A673 (cell line): ENCODE data around the gene TBPL1. TPM values are rescaled to one million over a fixed set of nuclear protein-coding genes. Genes with fewer than 3 reads are reported as not detected.
"Not testable (repeated sequence)": the region's sequence is repeated elsewhere in the genome, so short reads cannot be mapped to it uniquely, and the experiment has no call there.

Experiments used
- BruUV-seq: library from RNA; stranded (reverse); fragments of 400-500 nt; replicated peaks from 2 replicates; lab custom pipeline; 2021; lab: Mats Ljungman, UMichigan
- CTCF ChIA-PET: fragments of 300-600 bp; sonication (Branson Sonifier 250); formaldehyde crosslinking; loops from one replicate; lab custom pipeline; 2022; ENCODE audit warnings: antibody characterized with exemption; lab: Charles Lee
- POLR2A ChIA-PET: fragments of 300-600 bp; sonication (Branson Sonifier 250); formaldehyde crosslinking; loops from one replicate; lab custom pipeline; 2022; ENCODE audit warnings: antibody characterized with exemption; ENCODE audit not compliant: low non-redundant PET; lab: Charles Lee
- DNase-seq: peaks from one replicate; pipeline ENCODE4 v3.0.0-alpha.2; 2015; ENCODE audit warnings: low spot score
- H3K27ac ChIP-seq: fragments of 200-600 bp; sonication (generic); 2 replicates; pipeline ENCODE4 v1.5.1; 2016; ENCODE audit warnings: mixed run types, low read depth, mild to moderate bottlenecking, mixed read lengths, antibody characterized with exemption, low read length; ENCODE audit not compliant: poor library complexity, severe bottlenecking
- H3K27me3 ChIP-seq: fragments of 200-600 bp; sonication (generic); replicated peaks from 2 replicates; pipeline ENCODE4 v1.6.1; 2017; ENCODE audit warnings: mixed run types, low read depth, mild to moderate bottlenecking, mixed read lengths, antibody characterized with exemption, low read length; ENCODE audit not compliant: insufficient read depth, poor library complexity
- H3K36me3 ChIP-seq: fragments of 200-600 bp; sonication (generic); 2 replicates; pipeline ENCODE4 v1.6.1; 2016; ENCODE audit warnings: mixed run types, mild to moderate bottlenecking, mixed read lengths, antibody characterized with exemption, low read length; ENCODE audit not compliant: insufficient read depth, poor library complexity, severe bottlenecking
- H3K4me1 ChIP-seq: fragments of 200-600 bp; sonication (generic); 2 replicates; pipeline ENCODE4 v1.6.1; 2017; ENCODE audit warnings: mixed run types, mild to moderate bottlenecking, mixed read lengths, antibody characterized with exemption, low read length; ENCODE audit not compliant: insufficient read depth, poor library complexity, severe bottlenecking
- H3K4me3 ChIP-seq: fragments of 200-600 bp; sonication (generic); 2 replicates; pipeline ENCODE4 v1.5.1; 2016; ENCODE audit warnings: low read depth, mixed run types, mild to moderate bottlenecking, mixed read lengths, low read length; ENCODE audit not compliant: poor library complexity, severe bottlenecking
- H3K9me3 ChIP-seq: fragments of 200-600 bp; sonication (generic); 2 replicates; pipeline ENCODE4 v1.6.1; 2016; ENCODE audit warnings: mixed run types, low read depth, mild to moderate bottlenecking, mixed read lengths, antibody characterized with exemption, low read length; ENCODE audit not compliant: poor library complexity, severe bottlenecking
- CTCF ChIP-seq: fragments of 300-800, 200-600 bp; sonication (generic); conservative IDR thresholded peaks from 2 replicates; pipeline ENCODE4 v1.5.1; 2017; ENCODE audit warnings: low read depth, mild to moderate bottlenecking, antibody characterized with exemption, low read length, moderate library complexity, mixed read lengths
- EZH2 ChIP-seq: fragments of 200-600 bp; sonication (generic); IDR thresholded peaks from 2 replicates; pipeline ENCODE4 v1.6.1; 2017; ENCODE audit warnings: borderline replicate concordance, low read depth, mild to moderate bottlenecking, mixed read lengths, antibody characterized with exemption, low read length; ENCODE audit not compliant: poor library complexity, severe bottlenecking
- intact Hi-C: fragments of 100-400 bp; cut with micrococcal nuclease; formaldehyde crosslinking; loops from one replicate; pipeline ENCODE4 v1.10.0; 2022; ENCODE audit not compliant: unreplicated experiment
- total RNA-seq: library from RNA; stranded (reverse); gene quantifications from 2 replicates; pipeline ENCODE4 v1.2.3, GENCODE V29; 2021

Gene TBPL1
- total RNA-seq, 1 experiment from 2014 or later = 46.3 TPM

- BruUV-seq = no TSS peak
- DNase-seq = peak; percentile 49
- H3K9me3 ChIP-seq = no peaks in the 10 kb centered on the region
- no peak overlapping the region for H3K4me3 ChIP-seq
- TF ChIP-seq EZH2 (no peak), CTCF (no peak)
- CTCF ChIA-PET = no interaction called here
- no peaks in the 10 kb centered on the region for H3K36me3 ChIP-seq
- intact Hi-C loops = no loop called here
- no peaks in the 10 kb centered on the region for H3K4me1 ChIP-seq
- POLR2A ChIA-PET = no interaction called here
- no peak overlapping the region for H3K27ac ChIP-seq
- H3K27me3 ChIP-seq = no peaks in the 10 kb centered on the region
Measured at GRCh38 chr6:133977983-133978895, 25.2 kb downstream of the TBPL1 start.

- Histone ChIP-seq H3K4me3 (no peak overlapping the region), H3K36me3 (no peaks in the 10 kb centered on the region), H3K4me1 (no peaks in the 10 kb centered on the region), H3K27ac (no peak overlapping the region), H3K9me3 (no peaks in the 10 kb centered on the region), H3K27me3 (no peaks in the 10 kb centered on the region)
- no peak for DNase-seq
- intact Hi-C loops = no loop called here
- TF ChIP-seq CTCF (no peak), EZH2 (no peak)
- POLR2A ChIA-PET = no interaction called here
- BruUV-seq = no TSS peak
- CTCF ChIA-PET = no interaction called here
Measured at GRCh38 chr6:133978896-133979240, 25.8 kb downstream of the TBPL1 start.

- BruUV-seq, H3K4me3 ChIP-seq, H3K27me3 ChIP-seq, DNase-seq, H3K27ac ChIP-seq, POLR2A ChIA-PET, H3K9me3 ChIP-seq, H3K36me3 ChIP-seq, H3K4me1 ChIP-seq, intact Hi-C loops, CTCF ChIA-PET: not testable (repeated sequence)
Measured at GRCh38 chr6:133979269-133979963, 26.4 kb downstream of the TBPL1 start.
